ENCODE measurements around the gene APOH.

DNA sequence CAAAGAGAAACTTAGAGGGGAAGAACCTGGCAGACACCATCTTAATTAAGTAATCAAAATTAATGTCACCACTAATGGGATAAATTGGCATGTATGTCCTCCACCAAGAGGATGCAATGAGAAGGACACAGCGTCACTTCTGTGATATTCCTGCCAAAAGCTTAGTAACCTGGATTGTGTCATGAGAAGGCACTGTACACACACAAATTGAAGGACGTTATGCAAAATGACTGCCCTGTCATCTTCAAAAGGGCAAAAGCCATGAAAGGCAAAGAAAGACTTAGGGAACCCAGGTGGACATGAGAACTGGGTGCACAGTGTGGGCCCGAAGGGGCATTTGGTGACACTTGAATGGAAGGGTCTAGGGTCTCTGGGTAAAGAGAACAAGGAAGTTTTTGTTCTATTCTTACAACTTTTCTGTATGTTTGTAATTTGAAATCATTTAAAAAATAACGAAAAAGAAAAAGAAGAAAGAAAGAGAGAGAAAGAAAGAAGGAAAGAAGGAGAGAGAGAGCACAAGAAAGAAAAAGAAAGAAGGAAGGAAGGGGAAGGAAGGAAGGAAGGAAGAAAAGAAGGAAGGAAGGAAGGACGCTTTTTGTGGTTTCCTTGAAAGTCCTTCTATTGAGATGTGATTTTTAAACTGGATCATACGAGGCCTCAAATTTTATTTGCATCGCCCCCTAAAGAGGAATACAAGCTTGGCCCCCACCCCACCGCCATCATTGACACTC lies 4.0 kb upstream of the APOH start:
- TF ChIP-seq, protein P1, sequence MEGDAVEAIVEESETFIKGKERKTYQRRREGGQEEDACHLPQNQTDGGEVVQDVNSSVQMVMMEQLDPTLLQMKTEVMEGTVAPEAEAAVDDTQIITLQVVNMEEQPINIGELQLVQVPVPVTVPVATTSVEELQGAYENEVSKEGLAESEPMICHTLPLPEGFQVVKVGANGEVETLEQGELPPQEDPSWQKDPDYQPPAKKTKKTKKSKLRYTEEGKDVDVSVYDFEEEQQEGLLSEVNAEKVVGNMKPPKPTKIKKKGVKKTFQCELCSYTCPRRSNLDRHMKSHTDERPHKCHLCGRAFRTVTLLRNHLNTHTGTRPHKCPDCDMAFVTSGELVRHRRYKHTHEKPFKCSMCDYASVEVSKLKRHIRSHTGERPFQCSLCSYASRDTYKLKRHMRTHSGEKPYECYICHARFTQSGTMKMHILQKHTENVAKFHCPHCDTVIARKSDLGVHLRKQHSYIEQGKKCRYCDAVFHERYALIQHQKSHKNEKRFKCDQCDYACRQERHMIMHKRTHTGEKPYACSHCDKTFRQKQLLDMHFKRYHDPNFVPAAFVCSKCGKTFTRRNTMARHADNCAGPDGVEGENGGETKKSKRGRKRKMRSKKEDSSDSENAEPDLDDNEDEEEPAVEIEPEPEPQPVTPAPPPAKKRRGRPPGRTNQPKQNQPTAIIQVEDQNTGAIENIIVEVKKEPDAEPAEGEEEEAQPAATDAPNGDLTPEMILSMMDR (IDR thresholded peaks at IDR 0.05), result no peak
- no peak for TF ChIP-seq ZFX (IDR thresholded peaks at IDR 0.05; ENCODE audit: borderline replicate concordance)
